ENCODE results near the gene SPATA20.

SPATA20 gene

DNA sequence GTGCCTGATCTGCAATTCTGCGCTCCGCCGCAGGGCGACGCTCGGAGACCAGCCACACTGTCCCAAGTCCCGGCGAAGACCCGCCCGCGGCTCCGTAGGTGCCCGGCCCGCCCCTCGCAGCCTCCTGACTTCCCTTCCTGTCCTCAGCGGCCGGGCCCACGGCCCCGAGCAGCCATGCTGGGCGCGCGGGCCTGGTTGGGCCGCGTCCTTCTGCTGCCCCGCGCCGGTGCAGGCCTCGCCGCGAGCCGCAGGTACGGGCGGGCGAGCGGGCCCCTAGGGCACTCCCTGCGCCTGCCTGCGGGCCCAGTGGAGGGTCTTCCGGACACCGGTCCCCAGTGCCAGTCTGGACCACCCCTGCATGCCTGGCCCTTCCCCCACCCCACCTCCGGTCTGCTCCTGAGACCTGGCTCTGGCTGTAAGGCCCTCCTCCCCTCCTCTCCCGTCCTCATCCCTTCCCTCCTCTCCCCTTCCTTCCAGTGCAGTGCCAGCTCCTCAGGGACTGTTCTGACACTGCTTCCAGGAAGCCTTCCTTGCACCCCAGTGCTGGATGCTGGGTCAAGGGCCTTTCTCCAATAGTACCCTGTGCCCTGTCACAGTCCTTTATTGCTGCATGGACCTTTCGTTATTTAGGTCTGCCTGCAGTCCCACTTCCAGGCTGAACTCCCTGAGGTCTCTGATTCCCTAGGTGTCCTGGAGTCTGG is at the start of gene SPATA20:
Gene SPATA20, plus strand, starts transcription at position 140 of the 701 bp plus-strand sequence. Its CDS starts 35 bp downstream, at position 175.
- DNase-seq (ENCODE audit: low spot score): peak; percentile 90

- peak; percentile 66 for DNase-seq (ENCODE audit: low spot score)
Observed at GRCh38 chr17:50498021-50498874, 48.7 kb upstream of the SPATA20 start.

DNA sequence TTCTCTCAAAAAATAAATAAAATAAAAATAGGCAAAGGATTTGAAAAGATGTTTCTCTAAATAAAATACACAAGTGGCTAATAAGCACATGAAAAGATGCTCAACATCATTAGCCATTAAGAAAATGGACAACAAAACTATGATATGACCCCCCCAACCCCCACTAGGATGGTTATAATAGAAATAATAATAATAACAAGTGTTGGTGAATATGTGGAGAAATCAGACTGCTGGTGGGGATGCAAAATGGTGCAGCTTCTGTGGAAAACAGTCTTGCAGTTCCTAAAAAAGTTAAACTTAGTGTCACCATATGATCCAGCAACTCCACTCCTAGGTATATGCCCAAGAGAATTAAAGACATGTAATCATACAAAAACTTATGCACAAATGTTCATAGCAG is 47.7 kb upstream of the SPATA20 start:
- no peak for DNase-seq (ENCODE audit: low spot score)

- no peak for DNase-seq (ENCODE audit: low spot score)
Observed at GRCh38 chr17:50499721-50500120, 47.3 kb upstream of the SPATA20 start.

DNA sequence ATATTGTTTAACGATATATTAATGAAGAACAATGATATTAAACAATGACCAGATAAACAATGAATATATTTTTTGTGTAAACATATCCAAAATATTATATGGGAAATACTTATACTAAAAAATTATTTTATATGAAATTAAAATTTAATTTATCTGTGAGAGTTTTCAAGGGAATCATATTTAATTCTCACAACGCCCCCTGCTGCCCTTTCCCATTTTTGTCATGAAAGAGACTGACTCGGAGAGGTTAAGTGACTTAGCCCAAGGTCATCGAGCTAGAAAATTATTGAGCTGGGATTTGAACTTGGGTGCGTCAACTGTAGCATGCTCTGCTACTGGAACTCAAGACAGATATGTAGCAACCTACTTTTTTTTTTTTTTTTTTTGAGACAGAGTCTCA is 45.9 kb upstream of the SPATA20 start:
- peak; percentile 15 for DNase-seq (ENCODE audit: low spot score)

GRCh38 chr17:50502301-50502990 is 44.5 kb upstream of the SPATA20 start:
- DNase-seq (ENCODE audit: low spot score): no peak

GRCh38 chr17:50505591-50506130 is 41.3 kb upstream of the SPATA20 start:
- no peak for DNase-seq (ENCODE audit: low spot score)

GRCh38 chr17:50506298-50506697 is 40.7 kb upstream of the SPATA20 start:
- no peak for DNase-seq (ENCODE audit: low spot score)

- DNase-seq (ENCODE audit: low spot score): peak; percentile 85
Observed at GRCh38 chr17:50507871-50508572, 39.0 kb upstream of the SPATA20 start, which contains the start of gene MYCBPAP. Gene MYCBPAP (plus strand): TSS chr17:50508439. CDS start chr17:50508675, 236 bp downstream.

DNA sequence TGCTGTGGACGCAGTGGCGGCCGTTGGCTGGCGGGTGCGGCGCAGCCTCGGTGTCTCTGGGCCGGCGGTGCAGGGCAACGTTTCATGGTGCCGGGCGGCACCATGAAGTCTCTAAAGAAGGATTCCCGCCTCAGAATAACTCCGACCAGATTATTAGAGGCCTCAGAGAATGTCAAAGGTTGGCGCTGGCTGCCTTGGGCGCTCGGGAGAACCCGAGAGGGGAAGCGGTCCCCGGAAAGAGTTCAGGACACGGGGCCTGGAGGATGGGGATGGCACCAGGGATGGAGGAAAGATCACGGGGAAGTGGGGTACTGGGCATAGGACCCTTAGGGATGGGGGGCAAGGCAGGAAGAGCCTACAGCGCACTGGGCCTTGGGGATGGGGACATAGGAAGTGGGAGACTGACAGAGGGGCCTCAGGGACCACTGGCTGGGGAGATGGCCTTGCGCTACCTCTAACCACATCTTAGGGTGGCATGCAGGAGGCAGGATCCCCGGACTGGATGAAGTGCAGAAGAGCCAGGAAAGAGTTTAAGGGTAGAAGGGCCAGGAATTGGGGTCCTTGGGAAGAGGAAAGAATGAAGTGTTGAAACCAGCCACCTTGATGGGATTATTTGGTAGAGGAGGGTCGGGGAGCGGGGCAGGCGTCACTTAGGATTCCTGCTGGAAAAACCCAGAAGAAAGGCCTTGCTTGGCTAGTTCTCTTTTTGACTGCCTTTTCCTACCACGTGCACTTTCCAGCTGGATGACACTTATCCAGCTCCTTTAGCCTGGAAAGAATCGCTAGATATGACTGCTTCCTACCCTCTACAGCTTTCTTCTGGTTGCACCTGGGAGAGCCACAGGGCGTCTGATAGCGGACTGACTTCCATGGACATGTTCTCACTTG is 38.2 kb upstream of the SPATA20 start:
- DNase-seq (ENCODE audit: low spot score): no peak

- no peak for DNase-seq (ENCODE audit: low spot score)
Observed at GRCh38 chr17:50511058-50511457, 35.9 kb upstream of the SPATA20 start.

- no peak for DNase-seq (ENCODE audit: low spot score)
Observed at GRCh38 chr17:50513495-50513894, 33.5 kb upstream of the SPATA20 start.

- DNase-seq (ENCODE audit: low spot score): no peak
Observed at GRCh38 chr17:50514388-50514787, 32.6 kb upstream of the SPATA20 start.

DNA sequence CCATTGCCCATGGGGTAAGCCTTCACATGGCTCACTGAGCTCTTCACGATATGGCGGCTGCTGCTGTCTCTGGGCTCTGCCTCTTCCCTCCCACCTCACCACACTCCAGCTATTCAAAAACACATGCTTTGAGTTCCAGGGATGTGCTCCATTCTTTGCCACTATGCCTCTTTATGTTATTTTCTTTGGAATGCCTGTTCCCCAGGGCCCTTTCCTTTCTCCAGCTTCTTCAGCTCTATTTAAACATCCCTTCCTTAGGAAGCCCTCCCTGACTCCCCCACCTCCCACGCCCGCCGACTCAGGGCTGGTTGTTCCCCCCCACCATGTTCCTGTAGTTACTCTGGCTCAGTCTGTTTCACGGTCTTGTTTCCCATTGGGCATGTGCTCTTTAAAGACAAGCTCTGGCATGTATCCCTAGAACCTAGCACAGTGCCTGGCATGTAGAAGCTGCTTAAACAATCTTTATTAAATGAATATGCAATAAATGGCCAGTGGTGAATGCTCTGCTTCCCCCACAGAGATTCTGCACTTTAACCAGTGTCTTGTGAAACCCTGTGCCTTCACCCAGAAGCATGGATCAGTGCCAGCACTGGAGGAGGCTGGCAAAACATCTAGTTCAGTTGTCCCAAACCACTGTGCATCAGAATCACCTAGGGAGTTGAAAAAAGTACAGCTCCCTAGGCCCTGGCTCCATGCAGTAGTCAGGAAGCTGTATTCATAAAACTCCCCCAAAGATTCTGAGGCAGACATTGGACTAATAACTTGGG is 31.9 kb upstream of the SPATA20 start:
- no peak for DNase-seq (ENCODE audit: low spot score)

DNA sequence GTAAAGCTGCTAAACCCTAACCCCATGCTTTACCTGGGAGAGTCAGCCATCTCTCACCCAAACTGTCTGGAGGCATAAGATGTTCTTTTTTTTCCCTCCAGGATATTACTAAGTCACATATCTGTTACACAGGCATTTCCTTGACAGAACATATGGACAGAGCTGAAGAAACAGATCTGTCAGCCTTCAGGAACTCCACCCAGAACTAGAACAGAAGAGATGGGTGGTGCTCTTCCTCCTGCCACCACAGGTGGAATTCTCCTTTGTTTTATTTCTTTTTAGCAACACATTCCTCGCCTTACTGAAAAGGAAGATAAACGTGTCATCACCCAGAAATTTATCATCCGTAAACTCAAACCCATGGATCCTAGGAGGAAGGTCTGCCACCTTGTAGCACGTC is 30.0 kb upstream of the SPATA20 start:
- DNase-seq (ENCODE audit: low spot score): no peak

- DNase-seq (ENCODE audit: low spot score): no peak
Observed at GRCh38 chr17:50517504-50518383, 29.2 kb upstream of the SPATA20 start.

DNA sequence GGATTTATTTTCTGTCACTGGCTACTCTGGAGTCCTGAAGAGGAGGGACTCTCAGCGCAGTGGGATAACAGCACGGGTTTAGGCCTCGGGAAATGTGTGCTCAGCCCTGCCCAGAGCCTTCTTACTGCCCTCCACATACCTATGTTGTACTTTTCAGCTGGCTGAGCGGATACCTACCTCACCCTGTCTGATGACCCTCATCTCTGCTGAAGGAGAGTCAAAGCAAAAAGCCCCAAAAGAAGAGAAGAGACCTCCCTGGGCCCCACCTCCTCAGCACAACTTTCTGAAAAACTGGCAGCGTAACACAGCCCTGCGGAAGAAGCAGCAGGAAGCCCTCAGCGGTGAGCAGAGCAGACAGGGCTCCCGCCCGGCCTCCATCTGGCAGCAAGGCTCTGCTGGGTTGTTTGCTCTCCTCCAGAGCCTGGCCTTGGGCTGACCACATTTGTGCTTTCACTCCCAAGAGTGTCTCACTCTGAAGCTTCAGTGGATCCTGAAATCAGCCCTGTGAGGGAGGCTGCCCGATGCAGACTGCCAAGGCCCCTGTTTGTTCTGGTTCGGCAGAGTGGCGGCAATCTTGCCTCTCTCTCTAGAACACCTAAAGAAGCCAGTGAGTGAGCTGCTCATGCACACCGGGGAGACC is 28.5 kb upstream of the SPATA20 start:
- DNase-seq (ENCODE audit: low spot score): no peak

DNA sequence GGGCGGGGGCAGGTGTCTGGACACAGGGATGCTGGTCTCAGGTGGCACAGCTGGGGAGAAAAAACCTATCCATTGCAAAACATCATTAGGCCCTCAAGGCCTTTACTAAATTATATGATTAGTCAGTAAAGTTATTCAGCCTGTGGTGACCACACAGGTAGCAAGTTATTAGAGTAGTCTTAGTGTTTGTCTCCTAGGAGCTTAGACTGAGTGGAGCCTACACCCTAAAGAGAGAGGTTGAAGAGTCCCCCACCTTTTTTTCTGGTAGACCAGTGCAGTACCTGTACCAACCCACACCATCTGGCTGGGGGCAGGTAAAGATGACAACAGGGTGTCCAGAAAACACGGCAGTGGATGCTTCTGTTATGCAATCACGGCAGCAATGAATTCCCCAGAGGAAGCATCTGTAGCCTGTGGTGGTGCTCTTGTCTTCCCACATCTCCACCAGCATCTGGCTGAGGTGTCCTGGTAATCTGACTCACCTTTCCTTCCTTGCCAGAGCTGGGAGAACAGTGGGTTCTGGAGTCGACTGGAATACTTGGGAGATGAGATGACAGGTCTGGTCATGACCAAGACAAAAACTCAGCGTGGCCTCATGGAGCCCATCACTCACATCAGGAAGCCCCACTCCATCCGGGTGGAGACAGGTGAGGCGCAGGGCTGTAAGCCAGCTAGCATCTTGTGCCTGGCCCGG is 27.7 kb upstream of the SPATA20 start:
- no peak for DNase-seq (ENCODE audit: low spot score)

Measured in LoVo (cell line).